ENCODE data around the gene HADHB.

HADHB gene

GRCh38 chr2:26312471-26312870, 67.7 kb downstream of the HADHB start:
- Histone ChIP-seq H3F3A (ENCODE audit: control insufficient read depth, insufficient read depth) (no peaks in the 10 kb centered on the region), H3K27me3 (ENCODE audit: control insufficient read depth, low read length) (peaks cover 3% of the 10 kb centered on the region; the same call in 1 of the 2 replicates), H3K9me2 (replicated peaks; ENCODE audit: control insufficient read depth, low read length) (no peaks in the 10 kb centered on the region), H4K20me1 (ENCODE audit: control insufficient read depth, insufficient read depth, low read depth, low read length) (no peaks in the 10 kb centered on the region), H3K4me2 (ENCODE audit: low read length) (no peak overlapping the region), H3K36me3 (ENCODE audit: control insufficient read depth, low read length) (no peaks in the 10 kb centered on the region), H3K4me3 (ENCODE audit: low read length) (no peak overlapping the region), H3K9me3 (ENCODE audit: control insufficient read depth, insufficient read depth, low read length) (no peaks in the 10 kb centered on the region), H3K79me2 (ENCODE audit: control insufficient read depth, low read length) (no peaks in the 10 kb centered on the region), H3K27ac (ENCODE audit: low read depth, low read length) (no peak overlapping the region), H3K4me1 (ENCODE audit: control insufficient read depth, low read length) (no peaks in the 10 kb centered on the region)
- TF ChIP-seq CTCF (IDR thresholded peaks at IDR 0.05; ENCODE audit: low read depth, low read length, poor library complexity, severe bottlenecking) (no peak), EZH2phosphoT487 (IDR thresholded peaks at IDR 0.05; ENCODE audit: borderline replicate concordance, low read length) (no peak)

GRCh38 chr2:26313446-26313845, 68.7 kb downstream of the HADHB start:
- no peaks in the 10 kb centered on the region for H3F3A ChIP-seq (ENCODE audit: control insufficient read depth, insufficient read depth)
- no peak overlapping the region for H3K4me3 ChIP-seq (ENCODE audit: low read length)
- H3K79me2 ChIP-seq (ENCODE audit: control insufficient read depth, low read length) = no peaks in the 10 kb centered on the region
- TF ChIP-seq EZH2phosphoT487 (IDR thresholded peaks at IDR 0.05; ENCODE audit: borderline replicate concordance, low read length) (no peak), CTCF (IDR thresholded peaks at IDR 0.05; ENCODE audit: low read depth, low read length, poor library complexity, severe bottlenecking) (no peak)
- no peaks in the 10 kb centered on the region for H4K20me1 ChIP-seq (ENCODE audit: control insufficient read depth, insufficient read depth, low read depth, low read length)
- no peaks in the 10 kb centered on the region for H3K9me2 ChIP-seq (replicated peaks; ENCODE audit: control insufficient read depth, low read length)
- no peaks in the 10 kb centered on the region for H3K4me1 ChIP-seq (ENCODE audit: control insufficient read depth, low read length)
- no peaks in the 10 kb centered on the region for H3K36me3 ChIP-seq (ENCODE audit: control insufficient read depth, low read length)
- H3K27ac ChIP-seq (ENCODE audit: low read depth, low read length) = no peak overlapping the region
- H3K9me3 ChIP-seq (ENCODE audit: control insufficient read depth, insufficient read depth, low read length) = no peaks in the 10 kb centered on the region
- H3K4me2 ChIP-seq (ENCODE audit: low read length) = no peak overlapping the region
- peaks cover 3% of the 10 kb centered on the region; the same call in 1 of the 2 replicates for H3K27me3 ChIP-seq (ENCODE audit: control insufficient read depth, low read length)

GRCh38 chr2:26314243-26314642, 69.5 kb downstream of the HADHB start:
- H3F3A ChIP-seq (ENCODE audit: control insufficient read depth, insufficient read depth) = no peaks in the 10 kb centered on the region
- no peaks in the 10 kb centered on the region for H3K36me3 ChIP-seq (ENCODE audit: control insufficient read depth, low read length)
- H3K4me2 ChIP-seq (ENCODE audit: low read length) = no peak overlapping the region
- no peaks in the 10 kb centered on the region for H3K4me1 ChIP-seq (ENCODE audit: control insufficient read depth, low read length)
- H3K4me3 ChIP-seq (ENCODE audit: low read length) = no peak overlapping the region
- no peaks in the 10 kb centered on the region for H3K79me2 ChIP-seq (ENCODE audit: control insufficient read depth, low read length)
- H3K9me2 ChIP-seq (replicated peaks; ENCODE audit: control insufficient read depth, low read length) = no peaks in the 10 kb centered on the region
- no peak overlapping the region for H3K27ac ChIP-seq (ENCODE audit: low read depth, low read length)
- no peak for TF ChIP-seq EZH2phosphoT487 (IDR thresholded peaks at IDR 0.05; ENCODE audit: borderline replicate concordance, low read length)
- no peak for TF ChIP-seq CTCF (IDR thresholded peaks at IDR 0.05; ENCODE audit: low read depth, low read length, poor library complexity, severe bottlenecking)
- peaks cover 8% of the 10 kb centered on the region for H3K27me3 ChIP-seq (ENCODE audit: control insufficient read depth, low read length)
- no peaks in the 10 kb centered on the region for H4K20me1 ChIP-seq (ENCODE audit: control insufficient read depth, insufficient read depth, low read depth, low read length)
- no peaks in the 10 kb centered on the region for H3K9me3 ChIP-seq (ENCODE audit: control insufficient read depth, insufficient read depth, low read length)

- Histone ChIP-seq H3K79me2 (ENCODE audit: control insufficient read depth, low read length) (no peaks in the 10 kb centered on the region), H3K4me3 (ENCODE audit: low read length) (no peak overlapping the region), H3K4me2 (ENCODE audit: low read length) (no peak overlapping the region), H3K36me3 (ENCODE audit: control insufficient read depth, low read length) (no peaks in the 10 kb centered on the region), H3K4me1 (ENCODE audit: control insufficient read depth, low read length) (no peaks in the 10 kb centered on the region), H3F3A (ENCODE audit: control insufficient read depth, insufficient read depth) (no peaks in the 10 kb centered on the region), H3K27ac (ENCODE audit: low read depth, low read length) (no peak overlapping the region), H3K9me2 (replicated peaks; ENCODE audit: control insufficient read depth, low read length) (no peaks in the 10 kb centered on the region), H4K20me1 (ENCODE audit: control insufficient read depth, insufficient read depth, low read depth, low read length) (no peaks in the 10 kb centered on the region), H3K27me3 (ENCODE audit: control insufficient read depth, low read length) (peaks cover 9% of the 10 kb centered on the region), H3K9me3 (ENCODE audit: control insufficient read depth, insufficient read depth, low read length) (no peaks in the 10 kb centered on the region)
- no peak for TF ChIP-seq CTCF (IDR thresholded peaks at IDR 0.05; ENCODE audit: low read depth, low read length, poor library complexity, severe bottlenecking)
- no peak for TF ChIP-seq EZH2phosphoT487 (IDR thresholded peaks at IDR 0.05; ENCODE audit: borderline replicate concordance, low read length)
Observed at GRCh38 chr2:26316041-26316440, 71.3 kb downstream of the HADHB start.
